Thyroid gland (tissue), 4 donors: ENCODE results near the gene YPEL3. TPM values are rescaled to one million over a fixed set of nuclear protein-coding genes. Genes with fewer than 3 reads are reported as not detected.

Experiments
- DNase-seq, 2 donors: peaks; one replicate each; pipeline ENCODE4 v3.0.0-alpha.2; 2019
- H3K27ac ChIP-seq, 3 donors: fragments of 200-600 bp; sonication (generic); 1 replicate in 2 of 3; 2 replicates in 1 of 3; pipeline ENCODE4 v1.5.1; 2016 to 2019; ENCODE audit warnings: mild to moderate bottlenecking in 1 of 3, moderate library complexity in 1 of 3
- H3K27me3 ChIP-seq: fragments of 200-600 bp; sonication (generic); one replicate; pipeline ENCODE4 v1.5.1; 2019
- H3K36me3 ChIP-seq, 2 donors: fragments of 200-600 bp; sonication (generic); one replicate each; pipeline ENCODE4 v1.5.1; 2016 to 2019
- H3K4me1 ChIP-seq, 2 donors: fragments of 200-600 bp; sonication (generic); one replicate each; pipeline ENCODE4 v1.5.1; 2017 to 2019
- H3K4me3 ChIP-seq, 3 donors: fragments of 200-600 bp; sonication (generic); replicated peaks in 1 of 3; 1 replicate in 2 of 3; 2 replicates in 1 of 3; pipeline ENCODE4 v1.5.1; 2016; ENCODE audit warnings: mild to moderate bottlenecking in 1 of 3
- H3K9me3 ChIP-seq: fragments of 200-600 bp; sonication (generic); one replicate; pipeline ENCODE4 v1.5.1; 2017
- CTCF ChIP-seq, 6 experiments: fragments of 200-600 bp in 3 of 6; fragments of 450-650 bp in 3 of 6; sonication (generic) in 3 of 6; IDR thresholded peaks; one replicate each; pipeline ENCODE4 v1.5.1; 2016 to 2019; ENCODE audit warnings: antibody characterized with exemption in 6 of 6, mild to moderate bottlenecking in 2 of 6, inconsistent platforms in 1 of 6, moderate library complexity in 1 of 6
- POLR2A ChIP-seq, 2 donors: fragments of 450-650 bp; IDR thresholded peaks; one replicate each; pipeline ENCODE4 v1.6.1; 2017; ENCODE audit warnings: antibody characterized with exemption in 2 of 2, mild to moderate bottlenecking in 2 of 2, moderate library complexity in 1 of 2
- WGBS, 2 donors: methylation state at CpG; one replicate each; pipeline ENCODE4 v1.1.5; 2017; 5-methylcytosine and 5-hydroxymethylcytosine counted together
- intact Hi-C: fragments of 100-400 bp; cut with DNase I; formaldehyde crosslinking; loops from one replicate; pipeline ENCODE4 v1.15.1; 2023
- total RNA-seq, 4 donors: library from RNA; depleted of rRNA; stranded (reverse); fragments of >200 nt; gene quantifications; one replicate each; pipeline ENCODE4 v1.2.3, GENCODE V29; 2016

The YPEL3 gene
- total RNA-seq, 4 donors from 2014 or later, result 32.4 to 372 (median 68.0) TPM

GRCh38 chr16:30063893-30064728, 31.9 kb downstream of the YPEL3 start:
- Histone ChIP-seq H3K4me3 (peak overlapping the region; percentile 42 to 95 (median 69)), H3K4me1 (peaks cover 18 to 35% of the 10 kb centered on the region in 2 donors), H3K27ac (peak overlapping the region; percentile 97 to 99 (median 98)), H3K9me3 (no peaks in the 10 kb centered on the region), H3K36me3 (peaks cover 18 to 22% of the 10 kb centered on the region in 2 donors), H3K27me3 (no peaks in the 10 kb centered on the region)
- DNase-seq, result peak; percentile 90 to 94
- intact Hi-C loops, result no loop called here
- peak in 4 of 6 experiments; percentile 14 to 48 (median 30) for TF ChIP-seq CTCF (IDR thresholded peaks at IDR 0.05)
- peak in 1 of 2 donors; percentile 85 for TF ChIP-seq POLR2A (IDR thresholded peaks at IDR 0.05)
- WGBS, 2 donors, result 0 to 3% methylated on average over 19 to 20 of the region's 27 CpGs

- Histone ChIP-seq H3K27ac (peak overlapping the region; percentile 97 to 99 (median 98)), H3K4me3 (peak overlapping the region in 1 of 3 donors; percentile 95), H3K4me1 (peaks cover 18 to 31% of the 10 kb centered on the region in 2 donors), H3K36me3 (peaks cover 10 to 14% of the 10 kb centered on the region in 2 donors), H3K27me3 (no peaks in the 10 kb centered on the region), H3K9me3 (no peaks in the 10 kb centered on the region)
- TF ChIP-seq POLR2A (IDR thresholded peaks at IDR 0.05) (no peak), CTCF (IDR thresholded peaks at IDR 0.05) (no peak)
- 56 to 61% methylated on average over 10 to 11 of the region's 12 CpGs for WGBS, 2 donors
- intact Hi-C loops, result no loop called here
- DNase-seq, result no peak
These were observed 32.6 kb downstream of the YPEL3 start for GRCh38 chr16:30063278-30063892.

- peak; percentile 53 to 68 for DNase-seq
These were observed 35.0 kb downstream of the YPEL3 start for GRCh38 chr16:30060836-30061554.

GRCh38 chr16:30060346-30060745, 35.7 kb downstream of the YPEL3 start:
- TF ChIP-seq POLR2A (IDR thresholded peaks at IDR 0.05) (no peak), CTCF (IDR thresholded peaks at IDR 0.05) (no peak)
- Histone ChIP-seq H3K36me3 (no peaks in the 10 kb centered on the region), H3K27ac (no peak overlapping the region), H3K9me3 (no peaks in the 10 kb centered on the region), H3K4me3 (no peak overlapping the region), H3K4me1 (peaks cover 7 to 27% of the 10 kb centered on the region in 2 donors), H3K27me3 (no peaks in the 10 kb centered on the region)
- DNase-seq, result no peak
- WGBS, 2 donors, result 60 to 61% methylated on average over 4 of the region's 4 CpGs
- intact Hi-C loops, result no loop called here

More at GRCh38 chr16:30060836-30061554, 35.0 kb downstream of the YPEL3 start:
- Histone ChIP-seq H3K27ac (no peak overlapping the region), H3K27me3 (no peaks in the 10 kb centered on the region), H3K9me3 (no peaks in the 10 kb centered on the region), H3K4me3 (no peak overlapping the region), H3K36me3 (no peaks in the 10 kb centered on the region), H3K4me1 (peaks cover 7 to 23% of the 10 kb centered on the region in 2 donors)
- no peak for TF ChIP-seq POLR2A (IDR thresholded peaks at IDR 0.05)
- no peak for TF ChIP-seq CTCF (IDR thresholded peaks at IDR 0.05)
- intact Hi-C loops, result no loop called here
- WGBS, 2 donors, result 44 to 54% methylated on average over 2 of the region's 2 CpGs
